ENCODE measurements around the gene GABRB1.

The GABRB1 gene

GRCh38 chr4:47410271-47410670 is 378.9 kb downstream of the GABRB1 start:
- no peak for DNase-seq

GRCh38 chr4:47413521-47413920 is 382.2 kb downstream of the GABRB1 start:
- DNase-seq = no peak

GRCh38 chr4:47415719-47416118 is 384.4 kb downstream of the GABRB1 start:
- DNase-seq = no peak

GRCh38 chr4:47418147-47418546 is 386.8 kb downstream of the GABRB1 start:
- no peak for DNase-seq

- no peak for DNase-seq
Measured at GRCh38 chr4:47419296-47419695, 387.9 kb downstream of the GABRB1 start.

GRCh38 chr4:47425628-47426027 is 394.3 kb downstream of the GABRB1 start:
- DNase-seq = no peak

- DNase-seq = no peak
Measured at GRCh38 chr4:47427935-47428334, 396.6 kb downstream of the GABRB1 start.

- DNase-seq = no peak
Measured at GRCh38 chr4:47432749-47433148, 401.4 kb downstream of the GABRB1 start.

- DNase-seq = no peak
Measured at GRCh38 chr4:47434931-47435330, 403.6 kb downstream of the GABRB1 start.

- DNase-seq = no peak
Measured at GRCh38 chr4:47442980-47443379, 411.6 kb downstream of the GABRB1 start.

GRCh38 chr4:47444031-47444430 is 412.7 kb downstream of the GABRB1 start:
- DNase-seq = no peak

- no peak for DNase-seq
Measured at GRCh38 chr4:47451657-47452056, 420.3 kb downstream of the GABRB1 start.

- peak; percentile 16 for DNase-seq
Measured at GRCh38 chr4:47462799-47463234, 431.4 kb downstream of the GABRB1 start.

GRCh38 chr4:47463235-47463956 is 432.0 kb downstream of the GABRB1 start, which contains the start of gene COMMD8:
Gene COMMD8, minus strand, starts transcription at chr4:47463702. Its CDS starts 51 bp downstream, at chr4:47463651.
- peak; percentile 87 for DNase-seq

- DNase-seq = no peak
Measured at GRCh38 chr4:47465004-47465403, 433.6 kb downstream of the GABRB1 start.

GRCh38 chr4:47466056-47466785 is 434.9 kb downstream of the GABRB1 start:
- DNase-seq = no peak

GRCh38 chr4:47468706-47469365 is 437.5 kb downstream of the GABRB1 start:
- no peak for DNase-seq

GRCh38 chr4:47469951-47470350 is 438.6 kb downstream of the GABRB1 start:
- no peak for DNase-seq

GRCh38 chr4:47471064-47471463 is 439.7 kb downstream of the GABRB1 start:
- DNase-seq = no peak

GRCh38 chr4:47471591-47471990 is 440.2 kb downstream of the GABRB1 start:
- DNase-seq = no peak

GRCh38 chr4:47473141-47473750 is 441.9 kb downstream of the GABRB1 start:
- DNase-seq = no peak

GRCh38 chr4:47474799-47475198 is 443.4 kb downstream of the GABRB1 start:
- DNase-seq = no peak

GRCh38 chr4:47475411-47475810 is 444.0 kb downstream of the GABRB1 start:
- no peak for DNase-seq
